ENCODE data around the gene MYOM3. TPM values are rescaled to one million over a fixed set of nuclear protein-coding genes. Genes with fewer than 3 reads are reported as not detected.

The MYOM3 gene
- total RNA-seq, 1 donor from 2014 or later: not detected

GRCh38 chr1:24098102-24098501 is 13.8 kb downstream of the MYOM3 start:
- H3K27ac Mint-ChIP-seq (ENCODE audit: unreplicated experiment): no peak overlapping the region

GRCh38 chr1:24097663-24098062 is 14.3 kb downstream of the MYOM3 start:
- Mint-ChIP-seq H3K27ac (ENCODE audit: unreplicated experiment) (no peak overlapping the region), H3K27me3 (ENCODE audit: unreplicated experiment) (peaks cover 2% of the 10 kb centered on the region)

More at GRCh38 chr1:24098102-24098501, 13.8 kb downstream of the MYOM3 start:
- Mint-ChIP-seq H3K4me3 (ENCODE audit: unreplicated experiment) (no peak overlapping the region), H3K36me3 (ENCODE audit: unreplicated experiment) (no peaks in the 10 kb centered on the region), H3K9me3 (ENCODE audit: unreplicated experiment) (no peaks in the 10 kb centered on the region), H3K27me3 (ENCODE audit: unreplicated experiment) (peaks cover under 1% of the 10 kb centered on the region), H3K4me1 (ENCODE audit: low read depth, unreplicated experiment) (no peaks in the 10 kb centered on the region)
- TF ChIP-seq CTCF (IDR thresholded peaks at IDR 0.05; ENCODE audit: partially characterized antibody, unreplicated experiment): no peak
- DNase-seq: no peak

GRCh38 chr1:24096739-24097103 is 15.2 kb downstream of the MYOM3 start:
- H3K4me3 Mint-ChIP-seq (ENCODE audit: unreplicated experiment): no peak overlapping the region

More at GRCh38 chr1:24097663-24098062, 14.3 kb downstream of the MYOM3 start:
- Mint-ChIP-seq H3K36me3 (ENCODE audit: unreplicated experiment) (no peaks in the 10 kb centered on the region), H3K9me3 (ENCODE audit: unreplicated experiment) (no peaks in the 10 kb centered on the region), H3K4me1 (ENCODE audit: low read depth, unreplicated experiment) (no peaks in the 10 kb centered on the region), H3K4me3 (ENCODE audit: unreplicated experiment) (no peak overlapping the region)
- DNase-seq: no peak
- TF ChIP-seq CTCF (IDR thresholded peaks at IDR 0.05; ENCODE audit: partially characterized antibody, unreplicated experiment): no peak

GRCh38 chr1:24096009-24096738 is 15.8 kb downstream of the MYOM3 start:
- peaks cover 2% of the 10 kb centered on the region for H3K27me3 Mint-ChIP-seq (ENCODE audit: unreplicated experiment)
- no peaks in the 10 kb centered on the region for H3K36me3 Mint-ChIP-seq (ENCODE audit: unreplicated experiment)
- H3K4me1 Mint-ChIP-seq (ENCODE audit: low read depth, unreplicated experiment): no peaks in the 10 kb centered on the region
- DNase-seq: no peak
- no peak overlapping the region for H3K27ac Mint-ChIP-seq (ENCODE audit: unreplicated experiment)
- TF ChIP-seq CTCF (IDR thresholded peaks at IDR 0.05; ENCODE audit: partially characterized antibody, unreplicated experiment): no peak
- no peak overlapping the region for H3K4me3 Mint-ChIP-seq (ENCODE audit: unreplicated experiment)
- H3K9me3 Mint-ChIP-seq (ENCODE audit: unreplicated experiment): no peaks in the 10 kb centered on the region

More at GRCh38 chr1:24096739-24097103, 15.2 kb downstream of the MYOM3 start:
- Mint-ChIP-seq H3K4me1 (ENCODE audit: low read depth, unreplicated experiment) (no peaks in the 10 kb centered on the region), H3K9me3 (ENCODE audit: unreplicated experiment) (no peaks in the 10 kb centered on the region), H3K36me3 (ENCODE audit: unreplicated experiment) (no peaks in the 10 kb centered on the region), H3K27ac (ENCODE audit: unreplicated experiment) (no peak overlapping the region), H3K27me3 (ENCODE audit: unreplicated experiment) (peaks cover 2% of the 10 kb centered on the region)
- DNase-seq: no peak
- TF ChIP-seq CTCF (IDR thresholded peaks at IDR 0.05; ENCODE audit: partially characterized antibody, unreplicated experiment): no peak

GRCh38 chr1:24095140-24095859 is 16.6 kb downstream of the MYOM3 start:
- H3K27ac Mint-ChIP-seq (ENCODE audit: unreplicated experiment): no peak overlapping the region
- no peak for DNase-seq
- TF ChIP-seq CTCF (IDR thresholded peaks at IDR 0.05; ENCODE audit: partially characterized antibody, unreplicated experiment): no peak

More at GRCh38 chr1:24095140-24095859, 16.6 kb downstream of the MYOM3 start:
- Mint-ChIP-seq H3K9me3 (ENCODE audit: unreplicated experiment) (no peaks in the 10 kb centered on the region), H3K36me3 (ENCODE audit: unreplicated experiment) (no peaks in the 10 kb centered on the region), H3K4me1 (ENCODE audit: low read depth, unreplicated experiment) (no peaks in the 10 kb centered on the region), H3K27me3 (ENCODE audit: unreplicated experiment) (peaks cover 2% of the 10 kb centered on the region), H3K4me3 (ENCODE audit: unreplicated experiment) (no peak overlapping the region)

Data from glutamatergic neuron (in vitro differentiated cells).